K562 (cell line): Measurements from ENCODE around the gene ZNF562. TPM values are rescaled to one million over a fixed set of nuclear protein-coding genes. Genes with fewer than 3 reads are reported as not detected.

Experiments used
- polyA plus RNA-seq, 8 experiments: library from polyadenylated mRNA; depleted of rRNA in 4 of 8; stranded (reverse) in 5 of 8; unstranded in 3 of 8; fragments of >200 nt; fragmentation: Nextera tagmentation in 2 of 8; fragmentation: Illumina TruSeq in 1 of 8; extraction: Ambion mirVana in 2 of 8; extraction: Trizol in 1 of 8; gene quantifications; 2 replicates each; pipeline versions ENCODE4 v1.2.1 to v1.2.3, GENCODE V29; 2011 to 2014; ENCODE audit warnings: inconsistent platforms in 1 of 8, missing spikeins in 1 of 8
- total RNA-seq, 7 experiments: library from RNA; depleted of rRNA in 6 of 7; stranded (reverse); fragments of >200 nt in 6 of 7; fragmentation: Illumina TruSeq in 2 of 7; extraction: Trizol in 2 of 7; gene quantifications; 2 replicates each; pipeline versions ENCODE4 v1.2.1 to v1.2.3, GENCODE V29; 2011 to 2021; ENCODE audit warnings: low replicate concordance in 1 of 7

ZNF562 gene
- total and polyA plus RNA-seq, 9 of the 15 experiments (the other 6 are each of a cell fraction or from before 2014, with no cell fraction given): 11.8 to 46.9 (median 20.8) TPM

Other genes starting within 250 kb of the ZNF562 start
Only the 7 nearest of the 9 such genes appear.
- gene ZNF426, start 136.5 kb downstream of the ZNF562 start, total RNA-seq (2014; rRNA removed): 6.9 and 7.8 TPM in 2 replicates
- 14.3 and 16.6 TPM in 2 replicates for gene ZNF426, start 136.5 kb downstream of the ZNF562 start, total RNA-seq (2014; rRNA removed; fragmentation: Illumina TruSeq; extraction: Trizol)
- 10.8 and 11.9 TPM in 2 replicates for gene ZNF426, start 136.5 kb downstream of the ZNF562 start, total RNA-seq (2015; rRNA removed; fragmentation: Illumina TruSeq; extraction: Trizol)
- gene ZNF426, start 136.5 kb downstream of the ZNF562 start, total RNA-seq (2021): 10.9 and 11.3 TPM in 2 replicates
- gene ZNF426, start 136.5 kb downstream of the ZNF562 start, polyA plus RNA-seq (2011; rRNA removed): 8.8 and 9.5 TPM in 2 replicates
- 6.6 TPM in 2 replicates for gene ZNF426, start 136.5 kb downstream of the ZNF562 start, polyA plus RNA-seq (2014; fragmentation: Illumina TruSeq; extraction: Trizol)
- gene ZNF426, start 136.5 kb downstream of the ZNF562 start, polyA plus RNA-seq (2014; fragmentation: Nextera tagmentation; extraction: Ambion mirVana): 1 to 10 TPM; 3.2 to 4.8 TPM
- 4.0 TPM in 2 replicates for gene ZNF426, start 136.5 kb downstream of the ZNF562 start, polyA plus RNA-seq (2014; rRNA removed)
- gene ZNF121, start 90.6 kb downstream of the ZNF562 start, total RNA-seq (2014; rRNA removed): 46.8 and 55.5 TPM in 2 replicates
- 115 and 132 TPM in 2 replicates for gene ZNF121, start 90.6 kb downstream of the ZNF562 start, total RNA-seq (2014; rRNA removed; fragmentation: Illumina TruSeq; extraction: Trizol)
- 90.1 and 99.2 TPM in 2 replicates for gene ZNF121, start 90.6 kb downstream of the ZNF562 start, total RNA-seq (2015; rRNA removed; fragmentation: Illumina TruSeq; extraction: Trizol)
- gene ZNF121, start 90.6 kb downstream of the ZNF562 start, total RNA-seq (2021): 66.0 and 70.0 TPM in 2 replicates
- gene ZNF121, start 90.6 kb downstream of the ZNF562 start, polyA plus RNA-seq (2011; rRNA removed): 33.4 and 42.2 TPM in 2 replicates
- gene ZNF121, start 90.6 kb downstream of the ZNF562 start, polyA plus RNA-seq (2014; fragmentation: Illumina TruSeq; extraction: Trizol): 26.0 and 29.4 TPM in 2 replicates
- gene ZNF121, start 90.6 kb downstream of the ZNF562 start, polyA plus RNA-seq (2014; fragmentation: Nextera tagmentation; extraction: Ambion mirVana): 10 to 100 TPM; 14.6 to 26.2 TPM
- gene ZNF121, start 90.6 kb downstream of the ZNF562 start, polyA plus RNA-seq (2014; rRNA removed): 25.8 and 28.4 TPM in 2 replicates
- gene ZNF561, start 53.9 kb downstream of the ZNF562 start, total RNA-seq (2014; rRNA removed): 12.7 and 16.8 TPM in 2 replicates
- gene ZNF561, start 53.9 kb downstream of the ZNF562 start, total RNA-seq (2014; rRNA removed; fragmentation: Illumina TruSeq; extraction: Trizol): 33.4 and 34.9 TPM in 2 replicates
- 21.2 and 23.6 TPM in 2 replicates for gene ZNF561, start 53.9 kb downstream of the ZNF562 start, total RNA-seq (2015; rRNA removed; fragmentation: Illumina TruSeq; extraction: Trizol)
- 21.8 and 25.9 TPM in 2 replicates for gene ZNF561, start 53.9 kb downstream of the ZNF562 start, total RNA-seq (2021)
- 31.3 and 32.7 TPM in 2 replicates for gene ZNF561, start 53.9 kb downstream of the ZNF562 start, polyA plus RNA-seq (2011; rRNA removed)
- gene ZNF561, start 53.9 kb downstream of the ZNF562 start, polyA plus RNA-seq (2014; fragmentation: Illumina TruSeq; extraction: Trizol): 23.3 and 25.9 TPM in 2 replicates
- gene ZNF561, start 53.9 kb downstream of the ZNF562 start, polyA plus RNA-seq (2014; fragmentation: Nextera tagmentation; extraction: Ambion mirVana): 10 to 100 TPM; 19.2 to 25.6 TPM
- 13.9 and 18.6 TPM in 2 replicates for gene ZNF561, start 53.9 kb downstream of the ZNF562 start, polyA plus RNA-seq (2014; rRNA removed)
- 4.5 and 5.2 TPM in 2 replicates for gene ZNF846, start 93.6 kb upstream of the ZNF562 start, total RNA-seq (2014; rRNA removed)
- gene ZNF846, start 93.6 kb upstream of the ZNF562 start, total RNA-seq (2014; rRNA removed; fragmentation: Illumina TruSeq; extraction: Trizol): 8.5 and 8.6 TPM in 2 replicates
- 6.8 and 8.7 TPM in 2 replicates for gene ZNF846, start 93.6 kb upstream of the ZNF562 start, total RNA-seq (2015; rRNA removed; fragmentation: Illumina TruSeq; extraction: Trizol)
- gene ZNF846, start 93.6 kb upstream of the ZNF562 start, total RNA-seq (2021): 5.1 and 7.8 TPM in 2 replicates
- gene ZNF846, start 93.6 kb upstream of the ZNF562 start, polyA plus RNA-seq (2011; rRNA removed): 6.0 and 8.5 TPM in 2 replicates
- gene ZNF846, start 93.6 kb upstream of the ZNF562 start, polyA plus RNA-seq (2014; fragmentation: Illumina TruSeq; extraction: Trizol): 6.2 and 6.8 TPM in 2 replicates
- 1 to 10 TPM; 4.1 to 4.5 TPM for gene ZNF846, start 93.6 kb upstream of the ZNF562 start, polyA plus RNA-seq (2014; fragmentation: Nextera tagmentation; extraction: Ambion mirVana)
- gene ZNF846, start 93.6 kb upstream of the ZNF562 start, polyA plus RNA-seq (2014; rRNA removed): 8.6 and 11.1 TPM in 2 replicates
- gene FBXL12, start 144.0 kb upstream of the ZNF562 start, total RNA-seq (2014; rRNA removed): 28.4 and 36.6 TPM in 2 replicates
- gene FBXL12, start 144.0 kb upstream of the ZNF562 start, total RNA-seq (2014; rRNA removed; fragmentation: Illumina TruSeq; extraction: Trizol): 11.8 and 12.8 TPM in 2 replicates
- 20.0 and 20.1 TPM in 2 replicates for gene FBXL12, start 144.0 kb upstream of the ZNF562 start, total RNA-seq (2015; rRNA removed; fragmentation: Illumina TruSeq; extraction: Trizol)
- 37.1 and 37.7 TPM in 2 replicates for gene FBXL12, start 144.0 kb upstream of the ZNF562 start, total RNA-seq (2021)
- gene FBXL12, start 144.0 kb upstream of the ZNF562 start, polyA plus RNA-seq (2011; rRNA removed): 27.1 and 34.2 TPM in 2 replicates
- 26.5 and 37.4 TPM in 2 replicates for gene FBXL12, start 144.0 kb upstream of the ZNF562 start, polyA plus RNA-seq (2014; fragmentation: Illumina TruSeq; extraction: Trizol)
- 1 to 10 TPM; 2.7 to 3.9 TPM for gene FBXL12, start 144.0 kb upstream of the ZNF562 start, polyA plus RNA-seq (2014; fragmentation: Nextera tagmentation; extraction: Ambion mirVana)
- gene FBXL12, start 144.0 kb upstream of the ZNF562 start, polyA plus RNA-seq (2014; rRNA removed): 39.8 and 40.5 TPM in 2 replicates
- gene UBL5, start 152.8 kb upstream of the ZNF562 start, total RNA-seq (2014; rRNA removed): 424 and 564 TPM in 2 replicates
- 465 and 492 TPM in 2 replicates for gene UBL5, start 152.8 kb upstream of the ZNF562 start, total RNA-seq (2014; rRNA removed; fragmentation: Illumina TruSeq; extraction: Trizol)
- gene UBL5, start 152.8 kb upstream of the ZNF562 start, total RNA-seq (2015; rRNA removed; fragmentation: Illumina TruSeq; extraction: Trizol): 383 and 410 TPM in 2 replicates
- 489 and 520 TPM in 2 replicates for gene UBL5, start 152.8 kb upstream of the ZNF562 start, total RNA-seq (2021)
- gene UBL5, start 152.8 kb upstream of the ZNF562 start, polyA plus RNA-seq (2011; rRNA removed): 833 and 989 TPM in 2 replicates
- 602 and 613 TPM in 2 replicates for gene UBL5, start 152.8 kb upstream of the ZNF562 start, polyA plus RNA-seq (2014; fragmentation: Illumina TruSeq; extraction: Trizol)
- gene UBL5, start 152.8 kb upstream of the ZNF562 start, polyA plus RNA-seq (2014; fragmentation: Nextera tagmentation; extraction: Ambion mirVana): 1,000 to 10,000 TPM in 1 of 2 experiments, 100 to 1,000 TPM in 1; 995 to 1,140 TPM
- gene UBL5, start 152.8 kb upstream of the ZNF562 start, polyA plus RNA-seq (2014; rRNA removed): 1,210 and 1,266 TPM in 2 replicates
- 178 and 240 TPM in 2 replicates for gene PIN1, start 160.2 kb upstream of the ZNF562 start, total RNA-seq (2014; rRNA removed)
- 16.7 and 24.2 TPM in 2 replicates for gene PIN1, start 160.2 kb upstream of the ZNF562 start, total RNA-seq (2014; rRNA removed; fragmentation: Illumina TruSeq; extraction: Trizol)
- gene PIN1, start 160.2 kb upstream of the ZNF562 start, total RNA-seq (2015; rRNA removed; fragmentation: Illumina TruSeq; extraction: Trizol): 55.8 and 60.9 TPM in 2 replicates
- gene PIN1, start 160.2 kb upstream of the ZNF562 start, total RNA-seq (2021): 97.6 and 104 TPM in 2 replicates
- 42.5 and 48.1 TPM in 2 replicates for gene PIN1, start 160.2 kb upstream of the ZNF562 start, polyA plus RNA-seq (2011; rRNA removed)
- gene PIN1, start 160.2 kb upstream of the ZNF562 start, polyA plus RNA-seq (2014; fragmentation: Illumina TruSeq; extraction: Trizol): 19.6 and 58.2 TPM in 2 replicates
- 1 to 10 TPM; 1.6 to 4.1 TPM for gene PIN1, start 160.2 kb upstream of the ZNF562 start, polyA plus RNA-seq (2014; fragmentation: Nextera tagmentation; extraction: Ambion mirVana)
- gene PIN1, start 160.2 kb upstream of the ZNF562 start, polyA plus RNA-seq (2014; rRNA removed): 131 and 180 TPM in 2 replicates